Measurements from ENCODE around the gene CYTH3.

The CYTH3 gene

DNA sequence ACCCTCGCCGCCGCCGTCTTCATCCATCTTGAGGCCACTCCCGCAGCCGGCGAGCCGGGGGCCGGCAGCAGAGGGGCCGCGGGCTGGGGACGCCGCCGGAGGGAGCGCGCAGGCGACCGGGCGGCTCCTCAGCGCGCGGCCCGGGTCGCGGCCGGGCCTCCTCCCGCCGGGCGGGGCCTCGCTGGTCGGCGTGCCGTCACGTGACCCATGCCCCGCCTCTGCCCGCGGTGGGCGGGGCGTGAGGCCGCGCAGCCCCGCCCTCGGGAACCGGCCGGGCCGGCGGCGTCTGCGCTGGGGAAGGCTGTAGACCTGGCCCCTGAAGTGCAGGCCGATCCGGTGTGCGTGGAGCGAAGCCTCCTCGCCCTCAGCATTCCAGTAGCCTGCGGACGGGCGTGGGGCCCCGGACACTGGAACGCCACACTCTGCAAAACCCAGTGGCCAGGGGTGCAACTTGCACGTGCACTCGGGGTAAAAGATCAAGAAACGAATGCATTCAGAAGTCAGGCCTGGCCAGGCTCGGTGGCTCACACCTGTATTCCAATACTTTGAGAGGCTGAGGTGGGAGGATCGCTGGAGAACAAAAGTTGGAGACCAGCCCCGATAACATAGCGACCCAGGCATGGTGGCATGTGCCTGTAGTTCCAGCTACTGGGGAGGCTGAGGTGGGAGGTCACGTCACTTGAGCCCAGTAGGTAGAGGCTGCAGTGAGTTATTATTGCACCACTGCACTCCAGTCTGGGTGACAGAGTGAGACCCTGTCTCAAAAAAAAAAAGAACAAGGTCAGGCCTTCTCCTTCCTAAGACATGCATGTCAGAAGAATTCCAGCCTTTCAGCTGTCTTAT is at the start of gene CYTH3:
Gene CYTH3 (minus strand): TSS at position 144 of the 843 bp plus-strand sequence. CDS start 117 bp downstream, at position 27.
- no peak for TF ChIP-seq CTCF (IDR thresholded peaks at IDR 0.05; ENCODE audit: low read length, missing control alignments)
- peak within 1 kb of the TSS; percentile 75 for H3K4me3 ChIP-seq (replicated peaks; ENCODE audit: low read depth, low read length)
- peak; percentile 76 for DNase-seq (ENCODE audit: low read depth)

DNA sequence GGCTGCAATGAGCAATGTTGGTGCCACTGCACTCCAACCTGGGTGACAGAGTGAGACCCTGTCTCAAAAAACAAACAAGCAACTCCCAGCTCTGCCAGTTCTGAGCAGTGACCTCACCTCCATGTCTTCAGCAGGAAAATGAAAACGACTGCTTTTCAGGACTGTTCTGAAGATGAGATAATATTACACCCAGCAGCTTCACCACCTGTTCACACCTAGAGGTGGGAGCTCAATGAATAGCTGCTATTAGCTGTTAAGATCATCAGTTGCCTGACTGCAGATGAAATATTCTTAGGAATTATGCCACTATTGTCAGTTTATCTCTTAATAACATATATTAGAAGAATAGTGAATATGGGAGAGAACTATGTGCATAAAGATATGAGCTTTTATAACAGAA is 48.4 kb upstream of the CYTH3 start:
- TF ChIP-seq CTCF (IDR thresholded peaks at IDR 0.05; ENCODE audit: low read length, missing control alignments) = no peak
- DNase-seq (ENCODE audit: low read depth) = no peak
- no peak overlapping the region for H3K4me3 ChIP-seq (replicated peaks; ENCODE audit: low read depth, low read length)

DNA sequence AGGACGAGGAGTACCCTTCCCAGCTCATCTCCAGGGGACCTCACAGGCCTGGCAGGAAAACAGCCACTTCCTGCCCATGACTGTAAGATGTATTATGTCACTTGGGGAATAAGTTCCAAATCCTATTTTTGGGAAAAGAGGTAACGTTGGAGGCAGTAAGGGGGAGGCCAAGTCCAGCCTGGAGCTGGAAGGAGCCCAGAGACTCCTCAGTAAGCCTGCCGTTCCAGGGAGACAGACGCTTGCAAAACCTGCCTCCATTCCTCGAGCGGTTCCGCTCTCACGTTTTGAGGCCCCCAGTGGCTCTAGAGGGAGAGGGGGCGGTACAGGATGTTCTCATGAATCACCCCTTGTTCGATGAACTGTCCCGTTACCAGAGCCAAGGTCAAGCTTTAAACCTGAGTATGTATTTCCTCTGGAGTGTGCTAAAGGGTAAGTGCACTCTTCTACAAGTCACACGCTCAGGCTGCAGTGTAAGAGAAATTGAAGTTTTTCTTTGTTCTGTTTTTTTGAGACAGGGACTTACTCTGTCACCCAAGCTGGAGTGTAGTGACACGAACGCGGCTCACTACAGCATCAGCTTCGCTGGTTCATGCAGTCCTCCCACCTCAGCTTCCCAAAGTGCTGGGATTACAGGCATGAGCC is 45.5 kb upstream of the CYTH3 start:
- H3K4me3 ChIP-seq (replicated peaks; ENCODE audit: low read depth, low read length) = peak overlapping the region; percentile 36
- DNase-seq (ENCODE audit: low read depth) = peak; percentile 91

GRCh38 chr7:6316226-6316625 is 43.8 kb upstream of the CYTH3 start:
- H3K4me3 ChIP-seq (replicated peaks; ENCODE audit: low read depth, low read length) = no peak overlapping the region
- TF ChIP-seq CTCF (IDR thresholded peaks at IDR 0.05; ENCODE audit: low read length, missing control alignments) = no peak
- DNase-seq (ENCODE audit: low read depth) = no peak

More for the DNA sequence above, 45.5 kb upstream of the CYTH3 start:
- TF ChIP-seq CTCF (IDR thresholded peaks at IDR 0.05; ENCODE audit: low read length, missing control alignments) = no peak

- no peak for DNase-seq (ENCODE audit: low read depth)
- no peak for TF ChIP-seq CTCF (IDR thresholded peaks at IDR 0.05; ENCODE audit: low read length, missing control alignments)
- H3K4me3 ChIP-seq (replicated peaks; ENCODE audit: low read depth, low read length) = no peak overlapping the region
Observed at GRCh38 chr7:6315746-6316145, 43.3 kb upstream of the CYTH3 start.

DNA sequence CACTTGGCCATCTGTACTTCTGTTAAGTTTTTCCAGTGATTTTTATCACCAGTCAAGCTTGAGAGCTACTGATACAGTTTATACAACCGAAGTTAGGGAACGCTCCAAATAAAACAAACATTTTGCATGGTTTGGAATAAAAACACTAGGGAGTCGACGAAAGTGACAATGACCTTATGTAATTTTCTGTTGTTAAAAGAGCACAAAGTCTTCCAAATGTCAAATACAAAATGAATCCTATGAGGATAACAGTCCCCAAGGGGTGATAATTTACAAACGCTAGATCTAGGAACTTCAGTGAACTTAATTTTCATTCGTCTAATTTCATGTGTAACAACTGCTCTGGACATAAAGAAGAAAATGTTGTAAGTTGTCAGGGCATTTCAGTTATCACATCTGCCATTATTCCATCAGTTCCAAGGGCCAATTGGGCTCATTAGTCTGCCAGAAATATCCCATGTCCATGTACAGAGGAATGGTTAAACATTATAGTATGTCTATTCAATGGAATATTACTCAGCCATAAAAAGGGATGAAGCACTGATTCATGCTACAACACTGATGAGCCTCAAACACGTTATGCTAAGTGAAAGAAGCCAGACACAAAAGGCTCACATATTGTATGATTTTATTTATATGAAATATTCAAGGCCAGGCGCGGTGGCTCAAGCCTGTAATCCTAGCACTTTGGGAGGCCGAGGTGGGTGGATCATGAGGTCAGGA is 38.0 kb upstream of the CYTH3 start:
- no peak for DNase-seq (ENCODE audit: low read depth)
- H3K4me3 ChIP-seq (replicated peaks; ENCODE audit: low read depth, low read length) = no peak overlapping the region
- TF ChIP-seq CTCF (IDR thresholded peaks at IDR 0.05; ENCODE audit: low read length, missing control alignments) = no peak

All from fibroblast of pulmonary artery (primary cell).